ENCODE data around the gene GABARAPL1.

- TF ChIP-seq CTCF (IDR thresholded peaks at IDR 0.05; ENCODE audit: low read length) (no peak), EZH2 (IDR thresholded peaks at IDR 0.05; ENCODE audit: borderline replicate concordance, low read length) (no peak)
Observed at GRCh38 chr12:10194160-10194670, 18.5 kb upstream of the GABARAPL1 start.

Data from OCI-LY1 (cell line).